ENCODE measurements around the gene ENTR1.

- no peak for TF ChIP-seq CTCF (IDR thresholded peaks at IDR 0.05)
- TF ChIP-seq POLR2A (IDR thresholded peaks at IDR 0.05) = no peak
These were observed 54.5 kb downstream of the ENTR1 start for GRCh38 chr9:136355616-136356557.
